ENCODE results near the gene ARFGEF3. TPM values are rescaled to one million over a fixed set of nuclear protein-coding genes. Genes with fewer than 3 reads are reported as not detected.

Gene ARFGEF3
- total RNA-seq, 1 donor from 2014 or later, result 24.0 TPM

- H3K4me3 Mint-ChIP-seq, result peak overlapping the region; percentile 9
- no peaks in the 10 kb centered on the region for H3K9me3 Mint-ChIP-seq
- peaks cover 10% of the 10 kb centered on the region for H3K4me1 Mint-ChIP-seq (ENCODE audit: unreplicated experiment)
- no peak overlapping the region for H3K27ac Mint-ChIP-seq
- no peak for DNase-seq (ENCODE audit: extremely low spot score, unreplicated experiment)
- no peak for TF ChIP-seq CTCF (conservative IDR thresholded peaks at IDR 0.05)
- no peaks in the 10 kb centered on the region for H3K36me3 Mint-ChIP-seq
- no peaks in the 10 kb centered on the region for H3K27me3 Mint-ChIP-seq
Measured at GRCh38 chr6:138371452-138371711, 209.6 kb downstream of the ARFGEF3 start.

GRCh38 chr6:138371720-138372119, 210.0 kb downstream of the ARFGEF3 start:
- Mint-ChIP-seq H3K36me3 (no peaks in the 10 kb centered on the region), H3K9me3 (no peaks in the 10 kb centered on the region), H3K27ac (no peak overlapping the region), H3K27me3 (no peaks in the 10 kb centered on the region), H3K4me1 (ENCODE audit: unreplicated experiment) (peaks cover 10% of the 10 kb centered on the region), H3K4me3 (peak overlapping the region; percentile 9)
- no peak for TF ChIP-seq CTCF (conservative IDR thresholded peaks at IDR 0.05)
- no peak for DNase-seq (ENCODE audit: extremely low spot score, unreplicated experiment)

DNA sequence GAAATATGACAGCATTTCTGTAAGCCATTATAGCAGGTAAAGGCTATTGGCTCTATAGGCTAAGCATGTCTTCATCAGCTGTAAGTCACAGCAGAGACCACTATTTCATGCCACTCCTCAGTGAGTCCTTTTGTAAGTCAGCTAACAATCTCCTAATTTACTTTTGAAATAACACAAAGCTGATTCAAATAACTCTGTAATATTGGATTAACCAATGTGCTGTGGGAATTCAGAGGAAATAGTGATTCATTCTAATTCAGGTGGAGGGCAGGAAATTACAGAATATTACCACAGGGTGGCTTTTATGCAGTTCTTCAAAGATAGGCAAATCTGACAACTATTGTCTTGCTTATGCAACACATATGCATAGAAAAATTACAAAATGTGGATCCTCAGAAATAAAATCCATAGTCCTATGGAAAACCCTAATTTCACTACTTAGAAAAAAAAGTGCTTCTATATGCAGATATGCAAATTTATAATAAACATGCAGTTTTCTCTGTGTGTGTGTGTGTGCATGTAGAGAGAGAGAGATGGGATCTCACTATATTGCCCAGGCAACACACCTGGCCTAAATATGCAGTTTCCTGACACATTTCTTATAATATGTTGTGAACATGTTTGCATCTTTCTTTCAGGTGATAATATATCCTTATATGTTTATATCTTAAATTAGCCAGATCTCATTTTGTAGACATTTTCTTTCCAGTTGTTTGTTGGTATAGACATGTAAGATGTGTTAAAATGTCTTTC, 211.1 kb downstream of the ARFGEF3 start:
- peak; percentile 49 for TF ChIP-seq CTCF (conservative IDR thresholded peaks at IDR 0.05)
- Mint-ChIP-seq H3K27ac (no peak overlapping the region), H3K9me3 (no peaks in the 10 kb centered on the region), H3K27me3 (no peaks in the 10 kb centered on the region), H3K4me3 (no peak overlapping the region), H3K36me3 (no peaks in the 10 kb centered on the region), H3K4me1 (ENCODE audit: unreplicated experiment) (peaks cover 14% of the 10 kb centered on the region)
- DNase-seq (ENCODE audit: extremely low spot score, unreplicated experiment), result no peak

DNA sequence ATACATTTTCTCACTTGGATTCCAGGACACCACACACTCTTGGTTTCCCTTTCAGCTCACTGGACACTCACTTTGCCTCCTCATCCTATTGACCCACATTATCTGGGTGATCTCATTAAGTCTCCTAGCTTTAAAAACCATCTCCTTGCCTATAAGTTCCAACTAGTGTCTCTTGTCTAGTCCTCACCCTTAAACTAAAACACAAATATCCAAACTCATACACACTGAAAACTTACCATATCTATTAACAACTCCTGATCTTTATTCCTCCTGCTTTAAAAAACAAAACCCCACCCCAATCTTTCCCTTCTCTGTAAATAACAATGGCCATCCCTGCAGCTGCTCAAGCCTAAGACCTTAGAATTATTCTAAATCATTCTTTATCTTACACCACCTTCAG, 212.5 kb downstream of the ARFGEF3 start:
- Mint-ChIP-seq H3K4me1 (ENCODE audit: unreplicated experiment) (peaks cover 14% of the 10 kb centered on the region), H3K4me3 (no peak overlapping the region), H3K9me3 (no peaks in the 10 kb centered on the region), H3K27me3 (no peaks in the 10 kb centered on the region), H3K36me3 (no peaks in the 10 kb centered on the region), H3K27ac (no peak overlapping the region)
- TF ChIP-seq CTCF (conservative IDR thresholded peaks at IDR 0.05), result no peak
- DNase-seq (ENCODE audit: extremely low spot score, unreplicated experiment), result no peak

GRCh38 chr6:138374815-138375214, 213.1 kb downstream of the ARFGEF3 start:
- Mint-ChIP-seq H3K27ac (no peak overlapping the region), H3K27me3 (no peaks in the 10 kb centered on the region), H3K4me3 (no peak overlapping the region), H3K4me1 (ENCODE audit: unreplicated experiment) (peaks cover 14% of the 10 kb centered on the region), H3K9me3 (no peaks in the 10 kb centered on the region), H3K36me3 (no peaks in the 10 kb centered on the region)
- no peak for TF ChIP-seq CTCF (conservative IDR thresholded peaks at IDR 0.05)
- no peak for DNase-seq (ENCODE audit: extremely low spot score, unreplicated experiment)

GRCh38 chr6:138377042-138377441, 215.3 kb downstream of the ARFGEF3 start:
- Mint-ChIP-seq H3K27ac (no peak overlapping the region), H3K36me3 (no peaks in the 10 kb centered on the region), H3K4me3 (no peak overlapping the region), H3K4me1 (ENCODE audit: unreplicated experiment) (peaks cover 8% of the 10 kb centered on the region), H3K9me3 (no peaks in the 10 kb centered on the region), H3K27me3 (no peaks in the 10 kb centered on the region)
- TF ChIP-seq CTCF (conservative IDR thresholded peaks at IDR 0.05), result no peak
- no peak for DNase-seq (ENCODE audit: extremely low spot score, unreplicated experiment)

All from type B pancreatic cell (in vitro differentiated cells).